ENCODE results near the gene ANKRD34A. TPM values are rescaled to one million over a fixed set of nuclear protein-coding genes. Genes with fewer than 3 reads are reported as not detected.

Gene ANKRD34A
- total RNA-seq = under 1 TPM in 1 of 2 donors, not detected in 1; 0.17 TPM
- under 1 TPM; 0.06 to 0.13 TPM for polyA plus RNA-seq

DNA sequence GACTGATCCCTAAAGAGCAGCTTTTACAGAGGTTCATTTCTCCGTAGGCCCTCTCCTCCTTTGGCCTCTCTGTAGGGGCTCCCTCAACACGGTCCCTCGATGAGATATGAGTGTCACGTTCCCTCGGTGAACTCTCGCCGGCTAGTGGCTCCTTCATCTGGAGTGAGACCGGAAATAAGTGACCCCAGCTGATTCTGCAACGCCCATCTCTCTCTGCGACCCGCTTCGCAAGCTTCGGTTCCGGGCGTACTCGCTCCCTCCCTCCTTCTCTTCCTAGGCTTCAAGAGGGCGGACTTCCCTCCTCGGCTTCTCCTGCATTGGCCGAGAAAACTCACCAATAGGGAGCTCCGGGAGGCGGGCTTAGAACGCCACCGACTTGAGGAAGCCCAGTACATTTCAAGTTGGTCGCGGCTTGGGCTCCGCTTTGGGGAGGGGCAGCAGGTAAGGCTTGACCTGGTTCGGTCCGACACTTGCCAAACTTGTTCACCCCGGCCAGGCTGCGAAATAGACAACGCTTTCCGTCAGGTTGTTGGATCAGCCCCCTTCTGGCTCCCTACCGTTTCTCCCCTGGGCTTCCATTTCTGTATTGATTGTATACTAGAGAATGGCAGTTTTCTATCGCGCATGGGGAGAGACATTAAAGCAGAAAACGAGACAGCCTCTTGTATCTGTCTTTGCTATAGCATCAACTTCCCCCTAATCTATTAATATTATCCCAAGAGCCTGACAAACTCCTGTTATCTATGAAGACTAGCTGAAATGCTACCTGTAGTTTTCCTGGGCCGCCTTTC lies at the start of gene ANKRD34A, which contains the start of gene POLR3GL:
Gene ANKRD34A (minus strand): TSS at position 248 of the 791 bp plus-strand sequence. CDS start 2,816 bp downstream, outside the sequence.
Gene POLR3GL (plus strand): TSS at position 363 of the 791 bp plus-strand sequence. CDS start 10,176 bp downstream, outside the sequence.
- peak; percentile 92 for DNase-seq (ENCODE audit: low spot score)
- peak within 1 kb of the TSS; percentile 64 to 92 (median 82) for H3K4me3 ChIP-seq (ENCODE audit: low read depth in 1 of 3, low read length in 3 of 3)
- WGBS = under 1% methylated on average over 37 of the region's 37 CpGs
- peak within 1 kb of the TSS; percentile 77 to 81 for H3K27ac ChIP-seq (ENCODE audit: low read depth in 1 of 2, low read length in 2 of 2)
- H3K9me3 ChIP-seq (ENCODE audit: control insufficient read depth in 4 of 4, low read length in 3 of 4) = peaks cover 0 to 3% (median under 1%) of the 10 kb centered on the region in 4 donors
- peaks cover 8 to 50% (median 35%) of the 10 kb centered on the region in 4 donors for H3K4me1 ChIP-seq (ENCODE audit: control insufficient read depth in 4 of 4, insufficient read depth in 4 of 4, low read length in 3 of 4)
- no peaks in the 10 kb centered on the region for H3K27me3 ChIP-seq (ENCODE audit: control insufficient read depth in 4 of 4, insufficient read depth in 4 of 4, low read length in 3 of 4)
- H3K9ac ChIP-seq (ENCODE audit: low read depth in 1 of 2, low read length in 2 of 2) = peak within 1 kb of the TSS; percentile 69 to 93
- H3K36me3 ChIP-seq (ENCODE audit: control insufficient read depth in 4 of 4, insufficient read depth in 3 of 4, low read depth in 1 of 4, low read length in 3 of 4) = no peaks in the 10 kb centered on the region
- TF ChIP-seq GABPA (IDR thresholded peaks at IDR 0.05 in 1 of 2, conservative IDR thresholded peaks at IDR 0.05 in 1 of 2) (peak; percentile 23 to 78), HNF4A (conservative IDR thresholded peaks at IDR 0.05) (peak; percentile 38 to 67), EGR1 (IDR thresholded peaks at IDR 0.05; ENCODE audit: low read depth in 2 of 2) (no peak), JUND (IDR thresholded peaks at IDR 0.05) (peak; percentile 14 to 64), YY1 (IDR thresholded peaks at IDR 0.05) (peak; percentile 94), TAF1 (conservative IDR thresholded peaks at IDR 0.05) (peak; percentile 81), RXRA (IDR thresholded peaks at IDR 0.05) (peak; percentile 61 to 80), NR2F2 (IDR thresholded peaks at IDR 0.05) (peak; percentile 39), RAD21 (IDR thresholded peaks at IDR 0.05) (peak; percentile 51 to 54), FOXA2 (IDR thresholded peaks at IDR 0.05) (no peak), SP1 (IDR thresholded peaks at IDR 0.05) (peak; percentile 75), HNF4G (IDR thresholded peaks at IDR 0.05) (no peak), FOXA1 (IDR thresholded peaks at IDR 0.05) (no peak)
- TF ChIP-seq, protein P1, sequence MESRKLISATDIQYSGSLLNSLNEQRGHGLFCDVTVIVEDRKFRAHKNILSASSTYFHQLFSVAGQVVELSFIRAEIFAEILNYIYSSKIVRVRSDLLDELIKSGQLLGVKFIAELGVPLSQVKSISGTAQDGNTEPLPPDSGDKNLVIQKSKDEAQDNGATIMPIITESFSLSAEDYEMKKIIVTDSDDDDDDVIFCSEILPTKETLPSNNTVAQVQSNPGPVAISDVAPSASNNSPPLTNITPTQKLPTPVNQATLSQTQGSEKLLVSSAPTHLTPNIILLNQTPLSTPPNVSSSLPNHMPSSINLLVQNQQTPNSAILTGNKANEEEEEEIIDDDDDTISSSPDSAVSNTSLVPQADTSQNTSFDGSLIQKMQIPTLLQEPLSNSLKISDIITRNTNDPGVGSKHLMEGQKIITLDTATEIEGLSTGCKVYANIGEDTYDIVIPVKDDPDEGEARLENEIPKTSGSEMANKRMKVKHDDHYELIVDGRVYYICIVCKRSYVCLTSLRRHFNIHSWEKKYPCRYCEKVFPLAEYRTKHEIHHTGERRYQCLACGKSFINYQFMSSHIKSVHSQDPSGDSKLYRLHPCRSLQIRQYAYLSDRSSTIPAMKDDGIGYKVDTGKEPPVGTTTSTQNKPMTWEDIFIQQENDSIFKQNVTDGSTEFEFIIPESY (IDR thresholded peaks at IDR 0.05) = peak; percentile 10
- TF ChIP-seq, protein P2, sequence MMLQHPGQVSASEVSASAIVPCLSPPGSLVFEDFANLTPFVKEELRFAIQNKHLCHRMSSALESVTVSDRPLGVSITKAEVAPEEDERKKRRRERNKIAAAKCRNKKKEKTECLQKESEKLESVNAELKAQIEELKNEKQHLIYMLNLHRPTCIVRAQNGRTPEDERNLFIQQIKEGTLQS (IDR thresholded peaks at IDR 0.05) = peak; percentile 43
- TF ChIP-seq, protein P3, sequence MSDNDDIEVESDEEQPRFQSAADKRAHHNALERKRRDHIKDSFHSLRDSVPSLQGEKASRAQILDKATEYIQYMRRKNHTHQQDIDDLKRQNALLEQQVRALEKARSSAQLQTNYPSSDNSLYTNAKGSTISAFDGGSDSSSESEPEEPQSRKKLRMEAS (IDR thresholded peaks at IDR 0.05) = peak; percentile 26
- TF ChIP-seq, protein P4, sequence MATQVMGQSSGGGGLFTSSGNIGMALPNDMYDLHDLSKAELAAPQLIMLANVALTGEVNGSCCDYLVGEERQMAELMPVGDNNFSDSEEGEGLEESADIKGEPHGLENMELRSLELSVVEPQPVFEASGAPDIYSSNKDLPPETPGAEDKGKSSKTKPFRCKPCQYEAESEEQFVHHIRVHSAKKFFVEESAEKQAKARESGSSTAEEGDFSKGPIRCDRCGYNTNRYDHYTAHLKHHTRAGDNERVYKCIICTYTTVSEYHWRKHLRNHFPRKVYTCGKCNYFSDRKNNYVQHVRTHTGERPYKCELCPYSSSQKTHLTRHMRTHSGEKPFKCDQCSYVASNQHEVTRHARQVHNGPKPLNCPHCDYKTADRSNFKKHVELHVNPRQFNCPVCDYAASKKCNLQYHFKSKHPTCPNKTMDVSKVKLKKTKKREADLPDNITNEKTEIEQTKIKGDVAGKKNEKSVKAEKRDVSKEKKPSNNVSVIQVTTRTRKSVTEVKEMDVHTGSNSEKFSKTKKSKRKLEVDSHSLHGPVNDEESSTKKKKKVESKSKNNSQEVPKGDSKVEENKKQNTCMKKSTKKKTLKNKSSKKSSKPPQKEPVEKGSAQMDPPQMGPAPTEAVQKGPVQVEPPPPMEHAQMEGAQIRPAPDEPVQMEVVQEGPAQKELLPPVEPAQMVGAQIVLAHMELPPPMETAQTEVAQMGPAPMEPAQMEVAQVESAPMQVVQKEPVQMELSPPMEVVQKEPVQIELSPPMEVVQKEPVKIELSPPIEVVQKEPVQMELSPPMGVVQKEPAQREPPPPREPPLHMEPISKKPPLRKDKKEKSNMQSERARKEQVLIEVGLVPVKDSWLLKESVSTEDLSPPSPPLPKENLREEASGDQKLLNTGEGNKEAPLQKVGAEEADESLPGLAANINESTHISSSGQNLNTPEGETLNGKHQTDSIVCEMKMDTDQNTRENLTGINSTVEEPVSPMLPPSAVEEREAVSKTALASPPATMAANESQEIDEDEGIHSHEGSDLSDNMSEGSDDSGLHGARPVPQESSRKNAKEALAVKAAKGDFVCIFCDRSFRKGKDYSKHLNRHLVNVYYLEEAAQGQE (IDR thresholded peaks at IDR 0.05) = peak; percentile 82
- TF ChIP-seq, protein P5, sequence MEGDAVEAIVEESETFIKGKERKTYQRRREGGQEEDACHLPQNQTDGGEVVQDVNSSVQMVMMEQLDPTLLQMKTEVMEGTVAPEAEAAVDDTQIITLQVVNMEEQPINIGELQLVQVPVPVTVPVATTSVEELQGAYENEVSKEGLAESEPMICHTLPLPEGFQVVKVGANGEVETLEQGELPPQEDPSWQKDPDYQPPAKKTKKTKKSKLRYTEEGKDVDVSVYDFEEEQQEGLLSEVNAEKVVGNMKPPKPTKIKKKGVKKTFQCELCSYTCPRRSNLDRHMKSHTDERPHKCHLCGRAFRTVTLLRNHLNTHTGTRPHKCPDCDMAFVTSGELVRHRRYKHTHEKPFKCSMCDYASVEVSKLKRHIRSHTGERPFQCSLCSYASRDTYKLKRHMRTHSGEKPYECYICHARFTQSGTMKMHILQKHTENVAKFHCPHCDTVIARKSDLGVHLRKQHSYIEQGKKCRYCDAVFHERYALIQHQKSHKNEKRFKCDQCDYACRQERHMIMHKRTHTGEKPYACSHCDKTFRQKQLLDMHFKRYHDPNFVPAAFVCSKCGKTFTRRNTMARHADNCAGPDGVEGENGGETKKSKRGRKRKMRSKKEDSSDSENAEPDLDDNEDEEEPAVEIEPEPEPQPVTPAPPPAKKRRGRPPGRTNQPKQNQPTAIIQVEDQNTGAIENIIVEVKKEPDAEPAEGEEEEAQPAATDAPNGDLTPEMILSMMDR (IDR thresholded peaks at IDR 0.05; ENCODE audit: low read depth, low read length, missing input control) = no peak

Data from liver (tissue), 9 donors.